Retinal pigment epithelial cell (primary cell): Measurements from ENCODE around the gene SUMO3.

Source experiments
- DNase-seq: peaks from one replicate; pipeline ENCODE4 v3.0.0-alpha.2; 2010; ENCODE audit warnings: low read depth
- H3K4me3 ChIP-seq: 2 replicates; pipeline ENCODE4 v1.5.1; 2011; ENCODE audit warnings: mild to moderate bottlenecking, low read length, control low read depth, moderate library complexity
- TF ChIP-seq, protein P1 (sequence below): conservative IDR thresholded peaks from 2 replicates; pipeline ENCODE4 v1.5.1; 2011; ENCODE audit warnings: low read depth, low read length, control low read depth, inconsistent platforms

Gene SUMO3

DNA sequence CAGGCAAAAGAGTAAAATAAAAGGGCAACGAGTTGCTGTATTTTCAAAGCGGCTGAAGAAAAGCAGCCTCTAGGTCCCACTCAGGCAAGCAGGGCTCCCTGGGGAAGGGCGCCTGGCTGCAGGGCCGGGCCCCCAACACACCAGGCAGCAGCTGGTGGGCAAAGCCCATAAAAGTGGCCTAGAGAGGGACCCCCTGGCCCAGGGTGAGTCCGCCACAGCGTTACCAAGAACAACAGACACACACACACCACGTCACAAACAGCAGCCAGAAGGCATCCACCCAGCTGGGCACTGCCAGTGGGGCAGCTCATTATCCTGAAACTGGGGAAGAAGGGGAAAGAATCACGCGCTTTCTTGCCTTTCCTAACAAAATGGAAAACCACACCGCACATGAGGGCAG lies 4.7 kb downstream of the SUMO3 start:
- DNase-seq = no peak
- TF ChIP-seq, protein P1, sequence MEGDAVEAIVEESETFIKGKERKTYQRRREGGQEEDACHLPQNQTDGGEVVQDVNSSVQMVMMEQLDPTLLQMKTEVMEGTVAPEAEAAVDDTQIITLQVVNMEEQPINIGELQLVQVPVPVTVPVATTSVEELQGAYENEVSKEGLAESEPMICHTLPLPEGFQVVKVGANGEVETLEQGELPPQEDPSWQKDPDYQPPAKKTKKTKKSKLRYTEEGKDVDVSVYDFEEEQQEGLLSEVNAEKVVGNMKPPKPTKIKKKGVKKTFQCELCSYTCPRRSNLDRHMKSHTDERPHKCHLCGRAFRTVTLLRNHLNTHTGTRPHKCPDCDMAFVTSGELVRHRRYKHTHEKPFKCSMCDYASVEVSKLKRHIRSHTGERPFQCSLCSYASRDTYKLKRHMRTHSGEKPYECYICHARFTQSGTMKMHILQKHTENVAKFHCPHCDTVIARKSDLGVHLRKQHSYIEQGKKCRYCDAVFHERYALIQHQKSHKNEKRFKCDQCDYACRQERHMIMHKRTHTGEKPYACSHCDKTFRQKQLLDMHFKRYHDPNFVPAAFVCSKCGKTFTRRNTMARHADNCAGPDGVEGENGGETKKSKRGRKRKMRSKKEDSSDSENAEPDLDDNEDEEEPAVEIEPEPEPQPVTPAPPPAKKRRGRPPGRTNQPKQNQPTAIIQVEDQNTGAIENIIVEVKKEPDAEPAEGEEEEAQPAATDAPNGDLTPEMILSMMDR = no peak
- H3K4me3 ChIP-seq = no peak overlapping the region

DNA sequence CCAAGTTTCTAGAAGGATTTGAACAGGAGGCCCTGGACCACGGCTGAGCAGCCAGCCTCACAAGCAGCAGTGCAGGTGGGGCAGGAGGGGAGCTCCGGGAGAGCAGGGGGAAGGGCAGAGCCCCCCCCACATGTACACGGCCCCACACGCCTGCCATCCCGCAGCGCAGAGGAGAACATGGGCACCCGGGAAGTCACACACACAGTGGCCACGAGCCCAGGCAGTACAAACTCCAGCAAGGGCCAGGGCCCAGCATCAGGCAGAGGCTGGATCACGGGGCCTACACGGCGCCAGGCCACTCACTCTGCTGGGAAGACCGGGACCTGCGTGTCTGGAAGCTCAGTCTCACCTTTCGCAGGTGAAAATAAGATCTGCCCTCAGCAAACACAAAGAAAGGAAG lies 5.2 kb downstream of the SUMO3 start:
- TF ChIP-seq, protein P1 = no peak
- H3K4me3 ChIP-seq = no peak overlapping the region
- DNase-seq = no peak

DNA sequence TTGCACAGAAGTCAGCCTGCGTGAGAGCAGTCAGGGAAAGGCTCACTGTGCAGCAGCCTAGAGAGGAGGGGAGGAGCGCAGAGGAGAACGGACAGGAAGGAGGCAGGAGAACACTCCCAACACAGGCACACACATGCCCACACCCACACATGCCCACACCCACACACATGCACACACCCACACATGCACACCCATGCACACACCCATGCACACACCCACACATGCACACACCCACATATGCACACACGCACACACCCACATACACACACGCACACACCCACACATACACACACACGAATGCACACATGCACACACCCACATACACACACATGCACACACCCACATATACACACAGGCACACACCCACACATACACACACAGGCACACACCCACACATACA lies 7.1 kb downstream of the SUMO3 start:
- TF ChIP-seq, protein P1 = no peak
- DNase-seq = no peak
- no peak overlapping the region for H3K4me3 ChIP-seq

DNA sequence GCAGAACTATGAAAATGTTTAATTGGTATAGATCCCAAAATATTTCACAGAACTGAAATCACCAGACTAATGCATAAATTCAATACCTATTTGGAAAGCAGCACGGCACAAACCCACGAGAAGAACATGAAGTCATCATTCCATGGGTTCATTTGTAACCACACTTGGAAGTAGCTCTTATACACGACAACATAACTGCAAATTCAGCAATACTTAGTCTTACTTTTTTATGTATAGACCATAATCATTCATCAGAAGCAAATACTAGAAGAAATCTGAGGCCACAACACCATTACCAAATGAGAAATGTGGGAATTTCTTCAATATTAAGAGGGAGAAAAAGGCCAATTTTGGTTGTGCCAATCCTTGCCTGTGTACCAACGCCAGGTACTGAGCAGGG lies 12.0 kb downstream of the SUMO3 start:
- DNase-seq = no peak
- TF ChIP-seq, protein P1 = no peak
- no peak overlapping the region for H3K4me3 ChIP-seq

DNA sequence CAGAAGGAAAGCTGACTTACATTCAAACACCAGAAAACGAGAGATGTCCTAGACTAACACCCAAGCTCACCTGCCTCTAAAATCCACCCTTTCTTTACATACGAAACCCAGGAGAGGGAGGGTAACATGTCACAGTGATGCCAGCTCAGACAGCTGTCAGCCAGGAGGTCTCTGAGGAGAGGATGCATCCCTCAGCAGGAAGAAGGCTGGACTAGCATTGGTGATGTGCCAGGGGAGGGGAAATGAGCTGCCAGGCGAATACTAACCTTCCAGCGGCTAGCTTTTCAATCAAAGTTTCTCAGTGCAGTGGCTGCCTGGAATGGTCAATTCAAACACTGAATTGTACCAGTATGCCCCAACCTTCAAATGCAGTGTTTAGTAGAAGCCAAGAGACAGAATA lies 12.6 kb downstream of the SUMO3 start:
- no peak overlapping the region for H3K4me3 ChIP-seq
- no peak for DNase-seq
- TF ChIP-seq, protein P1 = no peak

DNA sequence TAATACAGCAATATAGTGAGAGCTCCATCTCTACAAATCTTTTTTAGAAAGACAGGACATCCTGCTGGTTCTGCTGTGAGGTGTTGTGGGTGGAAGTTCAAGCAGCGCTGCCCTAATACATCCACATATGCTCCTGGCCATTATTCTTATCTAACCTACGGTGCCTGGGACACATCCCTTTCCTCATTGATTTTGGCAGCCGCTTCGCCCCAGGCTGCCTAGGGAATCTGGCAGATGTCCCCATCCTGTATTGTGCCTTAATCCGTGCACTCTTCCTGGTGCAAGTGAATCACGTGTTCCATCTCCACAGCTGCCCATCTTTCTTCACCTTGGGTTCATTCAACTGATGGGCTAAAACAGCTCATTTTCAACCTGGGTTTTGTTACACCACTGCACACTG lies 13.1 kb downstream of the SUMO3 start:
- DNase-seq = no peak
- TF ChIP-seq, protein P1 = no peak
- H3K4me3 ChIP-seq = no peak overlapping the region

DNA sequence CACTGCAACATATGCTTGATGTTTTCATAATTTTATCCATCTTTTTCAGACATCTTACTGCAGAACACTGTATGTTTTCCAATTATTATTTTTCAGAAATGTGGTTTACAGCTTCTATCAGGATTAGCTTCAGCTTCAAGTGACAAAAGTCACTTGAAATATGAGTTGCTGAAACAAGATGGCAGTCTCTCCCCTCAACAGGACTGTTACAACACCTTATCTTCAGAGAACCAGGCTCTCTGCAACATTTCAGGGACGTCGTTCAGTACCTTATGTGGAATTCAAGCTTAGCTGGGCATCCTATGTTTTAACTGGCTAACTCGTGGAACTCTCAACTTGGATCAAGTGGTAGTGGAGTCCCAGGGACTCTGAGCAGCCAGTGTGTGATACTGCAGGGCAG lies 14.2 kb downstream of the SUMO3 start:
- no peak overlapping the region for H3K4me3 ChIP-seq
- TF ChIP-seq, protein P1 = no peak
- no peak for DNase-seq
